Measurements from ENCODE around the gene PCP2. TPM values are rescaled to one million over a fixed set of nuclear protein-coding genes. Genes with fewer than 3 reads are reported as not detected.

Gene PCP2
- total RNA-seq (2014; rRNA removed; shearing (Covaris generic)) (not detected in 2 replicates), polyA plus RNA-seq (2016; fragmentation: Nextera tagmentation; extraction: Ambion mirVana) (not detected in 2 replicates)

GRCh38 chr19:7633698-7634097 is at the start of gene PCP2:
Gene PCP2, minus strand, starts transcription at chr19:7633719. Its CDS starts 262 bp downstream, at chr19:7633457.
- H3K36me3 ChIP-seq (ENCODE audit: low read depth): no peaks in the 10 kb centered on the region
- no peak within 1 kb of the TSS for H3K4me3 ChIP-seq
- no peak within 1 kb of the TSS for H2AFZ ChIP-seq
- in situ Hi-C loops (cut with MboI): no loop called here
- no peaks in the 10 kb centered on the region for H3K9me3 ChIP-seq (ENCODE audit: low read depth)
- H4K20me1 ChIP-seq (ENCODE audit: insufficient read depth): no peaks in the 10 kb centered on the region
- peaks cover 7% of the 10 kb centered on the region; the same call in 1 of the 2 replicates for H3K4me1 ChIP-seq (ENCODE audit: insufficient read depth)
- no peak for DNase-seq
- H3K9ac ChIP-seq: no peak within 1 kb of the TSS
- H3K27ac ChIP-seq: no peak within 1 kb of the TSS
- H3K4me2 ChIP-seq (ENCODE audit: unreplicated experiment): no peak within 1 kb of the TSS
- WGBS, 2 experiments (ENCODE audit: low coverage in 1 of 2, low lambda C conversion rate in 2 of 2, missing lambda C conversion rate in 2 of 2): 20 to 25% methylated on average over 2 of the region's 2 CpGs
- peaks cover 31% of the 10 kb centered on the region for H3K79me2 ChIP-seq (ENCODE audit: insufficient read depth)
- 0 out of 2 replicates have a peak, but pooled peaks cover 7% of the 10 kb centered on the region for H3K27me3 ChIP-seq (replicated peaks; ENCODE audit: insufficient read depth)
- H3K9me2 ChIP-seq (ENCODE audit: insufficient read depth): no peaks in the 10 kb centered on the region
- no peak for TF ChIP-seq EZH2phosphoT487 (IDR thresholded peaks at IDR 0.05; ENCODE audit: insufficient read depth, low read depth)
- TF ChIP-seq EZH2 (IDR thresholded peaks at IDR 0.05; ENCODE audit: insufficient read depth, poor library complexity, severe bottlenecking): no peak
- no peaks in the 10 kb centered on the region for H3F3A ChIP-seq (ENCODE audit: insufficient read depth)

GRCh38 chr19:7682175-7682855 is 48.8 kb upstream of the PCP2 start:
- Histone ChIP-seq H3K4me2 (ENCODE audit: unreplicated experiment) (peak overlapping the region; percentile 99), H2AFZ (peak overlapping the region; percentile 93), H3F3A (ENCODE audit: insufficient read depth) (no peaks in the 10 kb centered on the region), H4K20me1 (ENCODE audit: insufficient read depth) (no peaks in the 10 kb centered on the region), H3K27ac (no peak overlapping the region), H3K9ac (peak overlapping the region; percentile 90; the same call in 1 of the 2 replicates), H3K36me3 (ENCODE audit: low read depth) (0 out of 2 replicates have a peak, but pooled peaks cover 3% of the 10 kb centered on the region), H3K4me1 (ENCODE audit: insufficient read depth) (no peaks in the 10 kb centered on the region), H3K27me3 (replicated peaks; ENCODE audit: insufficient read depth) (peaks cover 5% of the 10 kb centered on the region; the same call in 1 of the 2 replicates), H3K4me3 (peak overlapping the region; percentile 83), H3K79me2 (ENCODE audit: insufficient read depth) (peaks cover 18% of the 10 kb centered on the region), H3K9me3 (ENCODE audit: low read depth) (no peaks in the 10 kb centered on the region), H3K9me2 (ENCODE audit: insufficient read depth) (no peaks in the 10 kb centered on the region)
- in situ Hi-C loops (cut with MboI): no loop called here
- peak; percentile 18 for DNase-seq
- TF ChIP-seq EZH2 (IDR thresholded peaks at IDR 0.05; ENCODE audit: insufficient read depth, poor library complexity, severe bottlenecking): no peak
- no peak for TF ChIP-seq EZH2phosphoT487 (IDR thresholded peaks at IDR 0.05; ENCODE audit: insufficient read depth, low read depth)
- 74 to 79% methylated on average over 45 to 74 of the region's 74 CpGs for WGBS, 2 experiments (ENCODE audit: low coverage in 1 of 2, low lambda C conversion rate in 2 of 2, missing lambda C conversion rate in 2 of 2)

GRCh38 chr19:7681340-7682174 is 48.0 kb upstream of the PCP2 start:
- Histone ChIP-seq H3K27me3 (replicated peaks; ENCODE audit: insufficient read depth) (peaks cover 5% of the 10 kb centered on the region; the same call in 1 of the 2 replicates), H4K20me1 (ENCODE audit: insufficient read depth) (no peaks in the 10 kb centered on the region), H3K9me2 (ENCODE audit: insufficient read depth) (no peaks in the 10 kb centered on the region), H3K9ac (peak overlapping the region; percentile 90), H3K9me3 (ENCODE audit: low read depth) (no peaks in the 10 kb centered on the region), H3K79me2 (ENCODE audit: insufficient read depth) (peaks cover 18% of the 10 kb centered on the region), H2AFZ (peak overlapping the region; percentile 93), H3K27ac (peak overlapping the region; percentile 7; the same call in 1 of the 2 replicates), H3F3A (ENCODE audit: insufficient read depth) (no peaks in the 10 kb centered on the region), H3K4me3 (peak overlapping the region; percentile 83), H3K4me1 (ENCODE audit: insufficient read depth) (no peaks in the 10 kb centered on the region), H3K4me2 (ENCODE audit: unreplicated experiment) (peak overlapping the region; percentile 99), H3K36me3 (ENCODE audit: low read depth) (0 out of 2 replicates have a peak, but pooled peaks cover 3% of the 10 kb centered on the region)
- in situ Hi-C loops (cut with MboI): no loop called here
- peak; percentile 95 for DNase-seq
- TF ChIP-seq EZH2 (IDR thresholded peaks at IDR 0.05; ENCODE audit: insufficient read depth, poor library complexity, severe bottlenecking) (no peak), EZH2phosphoT487 (IDR thresholded peaks at IDR 0.05; ENCODE audit: insufficient read depth, low read depth) (no peak)
- 3 to 5% methylated on average over 27 to 43 of the region's 43 CpGs for WGBS, 2 experiments (ENCODE audit: low coverage in 1 of 2, low lambda C conversion rate in 2 of 2, missing lambda C conversion rate in 2 of 2)

All from GM23248 (cell line).